Endothelial cell of umbilical vein (primary cell): ENCODE measurements around the gene GTPBP4.

ENCODE experiments used
- CTCF ChIP-seq, 2 donors: IDR thresholded peaks; 1 replicate in 1 of 2; 2 replicates in 1 of 2; pipeline ENCODE4 v1.5.1; 2011; ENCODE audit warnings: low read length in 2 of 2, mild to moderate bottlenecking in 2 of 2, moderate library complexity in 2 of 2, control low read depth in 1 of 2, inconsistent platforms in 1 of 2, low read depth in 1 of 2; ENCODE audit not compliant: insufficient read depth in 1 of 2; ENCODE audit errors: extremely low read depth in 1 of 2
- EZH2 ChIP-seq: IDR thresholded peaks from 2 replicates; pipeline ENCODE4 v1.6.1; 2012; ENCODE audit warnings: borderline replicate concordance, low read depth, mild to moderate bottlenecking, moderate library complexity, low read length, inconsistent platforms; ENCODE audit not compliant: severe bottlenecking
- FOS ChIP-seq: IDR thresholded peaks from 2 replicates; pipeline ENCODE4 v1.6.1; 2011; ENCODE audit warnings: mild to moderate bottlenecking, low read length, moderate library complexity, borderline replicate concordance; ENCODE audit not compliant: insufficient read depth
- MAX ChIP-seq: IDR thresholded peaks from 2 replicates; pipeline ENCODE4 v1.6.1; 2011; ENCODE audit not compliant: insufficient read depth, insufficient read length
- POLR2A ChIP-seq: IDR thresholded peaks from 2 replicates; pipeline ENCODE4 v1.6.1; 2012; ENCODE audit warnings: low read depth, mild to moderate bottlenecking, control low read depth, low read length
- POLR2AphosphoS5 ChIP-seq: IDR thresholded peaks from 2 replicates; pipeline ENCODE4 v1.6.1; 2012; ENCODE audit warnings: low read depth, mild to moderate bottlenecking, control low read depth, low read length, moderate library complexity; ENCODE audit not compliant: insufficient read depth

- TF ChIP-seq CTCF (IDR thresholded peaks at IDR 0.05; ENCODE audit: extremely low read depth in 1 of 2, insufficient read depth in 1 of 2, low read depth in 1 of 2, low read length in 2 of 2) (no peak), EZH2 (no peak), POLR2A (no peak), MAX (no peak), POLR2AphosphoS5 (no peak), FOS (no peak)
Measured at GRCh38 chr10:958106-958505, 30.1 kb upstream of the GTPBP4 start.
